ENCODE data around the gene CCDC87.
"Not testable (repeated sequence)": the region's sequence is repeated elsewhere in the genome, so short reads cannot be mapped to it uniquely, and the experiment has no call there.

- not testable (repeated sequence) for TF ChIP-seq PHF8 (conservative IDR thresholded peaks at IDR 0.05; ENCODE audit: low read depth, low read length); EZH2 (IDR thresholded peaks at IDR 0.05; ENCODE audit: low read depth, low read length, severe bottlenecking); RBBP5 (IDR thresholded peaks at IDR 0.05; ENCODE audit: borderline replicate concordance, low read depth, low read length); SP2 (IDR thresholded peaks at IDR 0.05; ENCODE audit: low read length); ZNF274 (IDR thresholded peaks at IDR 0.05; ENCODE audit: borderline replicate concordance, extremely low read depth, low read length); GTF2F1 (IDR thresholded peaks at IDR 0.05; ENCODE audit: borderline replicate concordance, low read depth, low read length); CHD1 (IDR thresholded peaks at IDR 0.05; ENCODE audit: low read depth, low read length); TEAD4 (IDR thresholded peaks at IDR 0.05; ENCODE audit: low read depth, low read length)
Observed at GRCh38 chr11:66544952-66545351, 47.9 kb downstream of the CCDC87 start.
